ENCODE results near the gene SLC22A6. TPM values are rescaled to one million over a fixed set of nuclear protein-coding genes. Genes with fewer than 3 reads are reported as not detected.

The SLC22A6 gene
- total RNA-seq, 1 experiment from 2014 or later, result not detected

- no peak for TF ChIP-seq AFF4 (CRISPR knock-in tag; IDR thresholded peaks at IDR 0.05; ENCODE audit: borderline replicate concordance)
- TF ChIP-seq ZNF532 (CRISPR knock-in tag; IDR thresholded peaks at IDR 0.05; ENCODE audit: borderline replicate concordance), result no peak
- no peak for TF ChIP-seq USF2 (CRISPR knock-in tag; IDR thresholded peaks at IDR 0.05)
- TF ChIP-seq CBFB (CRISPR knock-in tag; IDR thresholded peaks at IDR 0.05; ENCODE audit: low read depth), result no peak
- TF ChIP-seq NR2C2 (CRISPR knock-in tag; IDR thresholded peaks at IDR 0.05), result no peak
- no peak for TF ChIP-seq NFE2L1 (CRISPR knock-in tag; IDR thresholded peaks at IDR 0.05)
These were observed 8.7 kb downstream of the SLC22A6 start (continued) for GRCh38 chr11:62976109-62976508.

- Mint-ChIP-seq H3K9me3 (no peaks in the 10 kb centered on the region), H3K4me1 (peaks cover 3% of the 10 kb centered on the region; the same call in 1 of the 2 replicates), H3K4me3 (no peak overlapping the region), H3K27ac (no peak overlapping the region), H3K36me3 (no peaks in the 10 kb centered on the region), H3K27me3 (ENCODE audit: low read depth) (peaks cover 17% of the 10 kb centered on the region)
- ATAC-seq (peak; percentile 98), DNase-seq (ENCODE audit: low spot score) (peak; percentile 71)
- POLR2A ChIA-PET, result interaction anchor here (1.2 kb wide), 1 partner anchor 46 kb away, joined by 3 read pairs; no protein-coding TSS in a partner anchor
- CTCF ChIA-PET, result interaction anchor here (0.5 to 10.4 kb wide), 42 partner anchors 8 to 550 kb away, joined by 3 to 302 read pairs (median 6); partner anchors contain the start of genes CHRM1, SLC22A6 and ZBTB3
- TF ChIP-seq ZNF317 (CRISPR knock-in tag; IDR thresholded peaks at IDR 0.05; ENCODE audit: borderline replicate concordance, low read depth) (no peak), TEAD1 (CRISPR knock-in tag; IDR thresholded peaks at IDR 0.05) (no peak), GRHL2 (CRISPR knock-in tag; IDR thresholded peaks at IDR 0.05; ENCODE audit: insufficient replicate concordance, severe bottlenecking) (no peak), FOXP1 (CRISPR knock-in tag; IDR thresholded peaks at IDR 0.05; ENCODE audit: borderline replicate concordance) (no peak), AFF4 (CRISPR knock-in tag; IDR thresholded peaks at IDR 0.05; ENCODE audit: borderline replicate concordance) (no peak), E2F1 (CRISPR knock-in tag; IDR thresholded peaks at IDR 0.05) (no peak), ZBTB43 (CRISPR knock-in tag; IDR thresholded peaks at IDR 0.05) (no peak), ZNF671 (CRISPR knock-in tag; IDR thresholded peaks at IDR 0.05) (no peak), SP1 (CRISPR knock-in tag; conservative IDR thresholded peaks at IDR 0.05) (no peak), E2F4 (CRISPR knock-in tag; IDR thresholded peaks at IDR 0.05; ENCODE audit: borderline replicate concordance, low read depth) (no peak), MYBL2 (CRISPR knock-in tag; IDR thresholded peaks at IDR 0.05) (no peak), TP53 (CRISPR knock-in tag; IDR thresholded peaks at IDR 0.05) (no peak)
These were observed 9.8 kb downstream of the SLC22A6 start for GRCh38 chr11:62974848-62975522.
